Activated naive CD4-positive, alpha-beta T cell treated with anti-CD3 and anti-CD28 coated beads for 36 hours (primary cell): ENCODE results near the gene NDUFS8. TPM values are rescaled to one million over a fixed set of nuclear protein-coding genes. Genes with fewer than 3 reads are reported as not detected.

Experiments used
- CTCF ChIA-PET: fragments of 350-600 bp; sonication (Branson Sonifier 250); formaldehyde crosslinking; loops from one replicate; lab custom pipeline; 2021; ENCODE audit warnings: antibody characterized with exemption; lab: Charles Lee
- DNase-seq: peaks from one replicate; pipeline ENCODE4 v3.0.0-alpha.2; 2020
- H3K27ac Mint-ChIP-seq: one replicate; pipeline ENCODE4 v1.8.0; 2021; ENCODE audit warnings: mild to moderate bottlenecking, mixed read lengths
- H3K27me3 Mint-ChIP-seq: one replicate; pipeline ENCODE4 v1.8.0; 2021; ENCODE audit warnings: low read depth, mixed read lengths
- H3K36me3 Mint-ChIP-seq: one replicate; pipeline ENCODE4 v1.8.0; 2021; ENCODE audit warnings: low read depth, mixed read lengths
- H3K4me1 Mint-ChIP-seq: one replicate; pipeline ENCODE4 v1.8.0; 2021; ENCODE audit warnings: low read depth, mixed read lengths
- H3K4me3 Mint-ChIP-seq: one replicate; pipeline ENCODE4 v1.8.0; 2021; ENCODE audit warnings: mild to moderate bottlenecking, moderate library complexity, mixed read lengths
- H3K9me3 Mint-ChIP-seq: one replicate; pipeline ENCODE4 v1.8.0; 2021; ENCODE audit warnings: mixed read lengths
- intact Hi-C: fragments of 100-400 bp; cut with micrococcal nuclease; formaldehyde crosslinking; loops from one replicate; pipeline ENCODE4 v1.15.1; 2023
- total RNA-seq, 2 experiments: library from RNA; stranded (reverse); gene quantifications; one replicate each; pipeline ENCODE4 v1.2.3, GENCODE V29; 2021

Gene NDUFS8
- total RNA-seq, 2 experiments from 2014 or later: 142 to 162 TPM

DNA sequence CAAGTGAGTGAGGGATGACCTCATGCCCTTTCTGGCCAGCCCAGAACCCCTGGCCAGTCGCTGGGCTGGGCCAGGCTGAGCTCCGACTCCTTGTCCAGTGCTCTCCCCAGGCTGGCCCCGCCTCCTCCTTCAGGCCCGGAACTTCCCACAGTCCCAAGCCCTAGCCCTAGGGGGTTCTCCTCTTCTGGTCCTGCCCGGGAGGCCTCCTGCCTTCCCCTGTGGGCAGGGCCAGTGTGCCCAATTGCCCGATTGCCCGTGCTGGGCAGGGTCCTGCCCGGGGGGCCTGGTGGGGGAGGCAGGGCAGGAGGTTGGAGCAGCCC, 12.5 kb downstream of the NDUFS8 start:
- H3K36me3 Mint-ChIP-seq: peaks cover 7% of the 10 kb centered on the region
- intact Hi-C loops: loop anchor here (5.0 kb wide), 1 partner anchor 36 kb away; no protein-coding TSS in a partner anchor
- DNase-seq: no peak

DNA sequence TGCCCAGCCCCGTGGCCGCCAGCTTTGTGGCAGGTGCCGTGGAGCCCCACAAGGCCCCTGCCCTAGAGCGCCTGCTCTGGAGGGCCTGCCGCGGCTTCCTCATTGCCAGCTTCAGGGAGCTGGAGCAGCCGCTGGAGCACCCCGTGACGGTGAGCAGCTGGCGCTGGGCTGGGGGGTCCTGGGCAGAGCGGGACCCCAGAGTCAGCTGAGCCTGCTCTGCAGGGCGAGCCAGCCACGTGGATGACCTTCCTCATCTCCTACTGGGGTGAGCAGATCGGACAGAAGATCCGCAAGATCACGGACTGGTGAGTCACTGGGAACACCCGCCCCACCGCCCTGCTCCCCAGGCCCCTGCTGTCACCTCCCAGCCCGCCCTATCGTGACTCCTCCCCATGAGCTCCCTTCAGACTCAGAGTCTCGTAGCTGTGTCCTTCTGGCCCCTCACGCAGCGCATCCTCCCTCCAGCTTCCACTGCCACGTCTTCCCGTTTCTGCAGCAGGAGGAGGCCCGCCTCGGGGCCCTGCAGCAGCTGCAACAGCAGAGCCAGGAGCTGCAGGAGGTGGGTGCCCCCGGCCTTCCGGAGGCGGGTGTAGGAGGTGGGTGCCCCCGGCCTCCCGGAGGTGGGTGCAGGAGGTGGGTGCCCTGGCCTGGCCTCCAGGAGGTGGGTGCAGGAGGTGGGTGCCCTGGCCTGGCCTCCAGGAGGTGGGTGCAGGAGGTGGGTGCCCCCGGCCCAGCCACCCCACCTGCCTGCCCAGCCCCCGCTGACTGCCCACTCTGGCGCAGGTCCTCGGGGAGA, 13.1 kb downstream of the NDUFS8 start:
- DNase-seq: no peak
- H3K4me3 Mint-ChIP-seq: no peak overlapping the region
- H3K36me3 Mint-ChIP-seq: peaks cover 7% of the 10 kb centered on the region
- intact Hi-C loops: loop anchor here (5.0 kb wide), 1 partner anchor 36 kb away; no protein-coding TSS in a partner anchor
- H3K27me3 Mint-ChIP-seq: no peaks in the 10 kb centered on the region
- CTCF ChIA-PET: no interaction called here
- H3K9me3 Mint-ChIP-seq: no peaks in the 10 kb centered on the region
- no peak overlapping the region for H3K27ac Mint-ChIP-seq
- peaks cover 12% of the 10 kb centered on the region for H3K4me1 Mint-ChIP-seq

More for the DNA sequence above, 12.5 kb downstream of the NDUFS8 start:
- Mint-ChIP-seq H3K27ac (no peak overlapping the region), H3K27me3 (no peaks in the 10 kb centered on the region), H3K4me3 (no peak overlapping the region), H3K9me3 (no peaks in the 10 kb centered on the region), H3K4me1 (peaks cover 13% of the 10 kb centered on the region)
- CTCF ChIA-PET: no interaction called here

DNA sequence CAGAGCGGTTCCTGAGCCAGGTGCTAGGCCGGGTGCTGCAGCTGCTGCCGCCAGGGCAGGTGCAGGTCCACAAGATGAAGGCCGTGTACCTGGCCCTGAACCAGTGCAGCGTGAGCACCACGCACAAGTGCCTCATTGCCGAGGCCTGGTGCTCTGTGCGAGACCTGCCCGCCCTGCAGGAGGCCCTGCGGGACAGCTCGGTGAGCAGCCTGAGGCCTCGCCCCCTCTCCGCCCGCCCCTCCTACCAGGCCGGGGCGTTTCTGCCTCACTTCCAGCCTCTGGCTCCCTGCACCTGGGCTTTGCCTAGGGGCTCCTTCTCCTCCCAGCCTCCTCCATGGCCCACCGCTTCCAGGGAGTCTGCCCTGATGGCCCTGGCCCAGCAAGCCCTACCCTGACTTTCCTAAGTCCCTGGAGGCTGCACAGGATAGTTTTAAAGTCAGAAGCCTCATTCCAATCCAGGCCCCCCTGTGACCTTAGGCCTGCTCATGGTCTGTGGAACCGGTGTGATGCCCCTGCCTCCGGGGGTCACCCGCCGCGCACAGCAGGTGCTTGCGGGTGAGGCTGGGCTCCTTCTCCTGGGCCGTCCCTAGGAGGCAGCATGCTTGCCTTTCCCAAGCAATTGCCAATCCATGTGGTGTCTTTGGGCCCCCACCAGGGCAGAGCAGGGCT, 13.8 kb downstream of the NDUFS8 start:
- Mint-ChIP-seq H3K27ac (no peak overlapping the region), H3K4me1 (peaks cover 11% of the 10 kb centered on the region), H3K27me3 (no peaks in the 10 kb centered on the region), H3K9me3 (no peaks in the 10 kb centered on the region), H3K4me3 (no peak overlapping the region), H3K36me3 (peaks cover 7% of the 10 kb centered on the region)
- intact Hi-C loops: loop anchor here (5.0 kb wide), 1 partner anchor 37 kb away; no protein-coding TSS in a partner anchor
- no peak for DNase-seq
- CTCF ChIA-PET: no interaction called here

DNA sequence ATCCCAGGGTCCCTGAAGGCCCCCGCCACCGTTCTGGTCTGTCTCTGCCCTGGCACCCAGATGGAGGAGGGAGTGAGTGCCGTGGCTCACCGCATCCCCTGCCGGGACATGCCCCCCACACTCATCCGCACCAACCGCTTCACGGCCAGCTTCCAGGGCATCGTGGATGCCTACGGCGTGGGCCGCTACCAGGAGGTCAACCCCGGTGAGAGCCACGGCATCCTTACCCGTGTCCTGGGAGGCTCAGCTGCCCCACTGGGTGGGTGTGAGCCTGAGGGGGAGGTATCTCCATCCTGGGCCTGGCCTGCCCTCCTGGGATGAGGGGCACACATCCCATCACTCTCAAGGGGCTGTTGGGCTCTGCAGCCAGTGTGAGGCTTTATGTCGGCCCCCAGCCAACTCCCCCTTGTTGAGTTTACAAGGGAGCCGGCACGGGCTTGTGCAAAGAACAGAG, 14.4 kb downstream of the NDUFS8 start:
- H3K4me1 Mint-ChIP-seq: peaks cover 11% of the 10 kb centered on the region
- H3K27me3 Mint-ChIP-seq: no peaks in the 10 kb centered on the region
- intact Hi-C loops: loop anchor here (5.0 kb wide), 1 partner anchor 38 kb away; no protein-coding TSS in a partner anchor
- DNase-seq: no peak
- no peak overlapping the region for H3K4me3 Mint-ChIP-seq
- CTCF ChIA-PET: no interaction called here
- H3K36me3 Mint-ChIP-seq: peaks cover 5% of the 10 kb centered on the region
- no peaks in the 10 kb centered on the region for H3K9me3 Mint-ChIP-seq
- no peak overlapping the region for H3K27ac Mint-ChIP-seq

DNA sequence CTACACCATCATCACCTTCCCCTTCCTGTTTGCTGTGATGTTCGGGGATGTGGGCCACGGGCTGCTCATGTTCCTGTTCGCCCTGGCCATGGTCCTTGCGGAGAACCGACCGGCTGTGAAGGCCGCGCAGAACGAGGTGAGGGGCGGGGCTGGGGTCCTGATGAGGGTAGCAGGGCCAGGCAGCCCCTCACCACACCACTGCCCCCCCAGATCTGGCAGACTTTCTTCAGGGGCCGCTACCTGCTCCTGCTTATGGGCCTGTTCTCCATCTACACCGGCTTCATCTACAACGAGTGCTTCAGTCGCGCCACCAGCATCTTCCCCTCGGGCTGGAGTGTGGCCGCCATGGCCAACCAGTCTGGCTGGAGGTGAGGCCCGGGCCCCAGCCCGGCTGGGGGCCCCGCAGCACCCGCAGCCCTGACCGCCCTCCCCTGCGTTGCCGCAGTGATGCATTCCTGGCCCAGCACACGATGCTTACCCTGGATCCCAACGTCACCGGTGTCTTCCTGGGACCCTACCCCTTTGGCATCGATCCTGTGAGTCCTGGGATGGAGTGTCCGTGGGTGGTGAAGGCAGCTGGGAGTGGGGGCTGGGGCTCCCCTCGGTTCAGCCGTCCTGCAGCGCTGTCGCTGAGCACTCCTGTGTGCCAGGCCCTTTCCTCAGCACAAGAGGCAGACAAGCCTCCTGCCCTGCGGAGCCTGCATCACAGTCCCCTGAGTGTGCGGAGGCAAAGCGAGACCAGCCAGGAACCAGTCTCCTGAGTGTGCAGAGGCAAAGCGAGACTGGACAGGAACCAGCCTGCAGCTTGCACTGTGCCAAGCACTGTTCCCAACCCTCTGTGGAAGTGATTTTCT, 17.2 kb downstream of the NDUFS8 start:
- intact Hi-C loops: no loop called here

DNA sequence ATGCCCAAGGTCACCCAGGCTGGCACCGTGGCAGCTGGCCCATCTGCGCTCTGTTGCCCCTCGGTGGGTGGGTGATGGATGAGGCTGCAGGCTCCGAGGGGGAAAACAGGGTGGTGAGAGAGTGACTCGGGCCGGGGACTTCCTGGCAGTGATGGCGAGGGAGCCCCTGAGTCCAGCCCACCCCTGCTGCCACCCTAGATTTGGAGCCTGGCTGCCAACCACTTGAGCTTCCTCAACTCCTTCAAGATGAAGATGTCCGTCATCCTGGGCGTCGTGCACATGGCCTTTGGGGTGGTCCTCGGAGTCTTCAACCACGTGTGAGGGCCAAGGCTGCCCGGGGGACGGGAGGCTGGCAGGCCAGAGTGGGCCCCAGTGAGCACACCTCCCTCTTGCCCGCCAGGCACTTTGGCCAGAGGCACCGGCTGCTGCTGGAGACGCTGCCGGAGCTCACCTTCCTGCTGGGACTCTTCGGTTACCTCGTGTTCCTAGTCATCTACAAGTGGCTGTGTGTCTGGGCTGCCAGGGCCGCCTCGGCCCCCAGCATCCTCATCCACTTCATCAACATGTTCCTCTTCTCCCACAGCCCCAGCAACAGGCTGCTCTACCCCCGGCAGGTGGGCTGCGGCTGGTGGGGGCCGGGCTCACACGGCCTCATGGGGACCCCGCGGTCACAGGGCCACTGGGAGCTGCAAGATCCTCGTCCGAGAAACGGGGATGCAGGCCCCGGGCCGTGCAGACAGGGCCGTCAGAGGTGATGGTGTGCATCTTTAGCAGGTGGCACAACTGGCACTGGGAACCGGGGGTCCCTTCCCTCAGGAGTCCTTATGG, 18.4 kb downstream of the NDUFS8 start:
- no peaks in the 10 kb centered on the region for H3K4me1 Mint-ChIP-seq
- intact Hi-C loops: no loop called here
- H3K4me3 Mint-ChIP-seq: no peak overlapping the region
- no peaks in the 10 kb centered on the region for H3K27me3 Mint-ChIP-seq
- H3K27ac Mint-ChIP-seq: no peak overlapping the region
- CTCF ChIA-PET: no interaction called here
- no peaks in the 10 kb centered on the region for H3K9me3 Mint-ChIP-seq
- peaks cover 6% of the 10 kb centered on the region for H3K36me3 Mint-ChIP-seq
- no peak for DNase-seq

More for the DNA sequence above, 17.2 kb downstream of the NDUFS8 start:
- H3K27me3 Mint-ChIP-seq: no peaks in the 10 kb centered on the region
- CTCF ChIA-PET: no interaction called here
- no peak overlapping the region for H3K27ac Mint-ChIP-seq
- H3K36me3 Mint-ChIP-seq: peaks cover 6% of the 10 kb centered on the region
- no peaks in the 10 kb centered on the region for H3K4me1 Mint-ChIP-seq
- no peak for DNase-seq
- H3K4me3 Mint-ChIP-seq: no peak overlapping the region
- no peaks in the 10 kb centered on the region for H3K9me3 Mint-ChIP-seq

DNA sequence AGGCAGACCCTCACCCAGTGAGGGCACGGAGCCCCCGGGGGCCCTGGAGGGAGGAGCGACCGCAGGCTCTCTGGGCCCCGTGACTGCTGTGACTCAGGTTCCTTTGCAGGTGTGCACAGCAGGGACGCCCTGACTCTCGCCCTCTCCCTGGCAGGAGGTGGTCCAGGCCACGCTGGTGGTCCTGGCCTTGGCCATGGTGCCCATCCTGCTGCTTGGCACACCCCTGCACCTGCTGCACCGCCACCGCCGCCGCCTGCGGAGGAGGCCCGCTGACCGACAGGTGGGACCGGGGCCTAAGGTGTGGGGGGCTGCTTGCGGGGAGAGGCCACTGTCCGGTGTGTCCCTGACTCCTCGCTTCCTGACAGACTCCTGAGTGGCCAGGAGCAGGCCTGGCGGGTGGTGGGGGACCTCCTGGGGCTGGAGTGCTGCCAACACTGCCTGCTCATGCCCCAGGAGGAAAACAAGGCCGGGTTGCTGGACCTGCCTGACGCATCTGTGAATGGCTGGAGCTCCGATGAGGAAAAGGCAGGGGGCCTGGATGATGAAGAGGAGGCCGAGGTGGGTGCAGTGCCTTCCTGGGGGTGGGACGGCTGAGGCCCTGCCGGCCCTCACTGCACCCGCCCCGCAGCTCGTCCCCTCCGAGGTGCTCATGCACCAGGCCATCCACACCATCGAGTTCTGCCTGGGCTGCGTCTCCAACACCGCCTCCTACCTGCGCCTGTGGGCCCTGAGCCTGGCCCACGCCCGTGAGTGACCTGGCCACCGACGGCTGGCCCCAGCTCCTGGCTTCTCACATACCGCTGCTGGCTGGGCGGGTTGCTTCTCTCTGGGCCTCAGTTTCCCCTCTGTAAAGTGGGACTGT, 19.3 kb downstream of the NDUFS8 start:
- H3K27me3 Mint-ChIP-seq: no peaks in the 10 kb centered on the region
- H3K27ac Mint-ChIP-seq: no peak overlapping the region
- H3K4me3 Mint-ChIP-seq: no peak overlapping the region
- DNase-seq: no peak
- no peaks in the 10 kb centered on the region for H3K9me3 Mint-ChIP-seq
- intact Hi-C loops: no loop called here
- peaks cover 5% of the 10 kb centered on the region for H3K36me3 Mint-ChIP-seq
- H3K4me1 Mint-ChIP-seq: no peaks in the 10 kb centered on the region
- CTCF ChIA-PET: no interaction called here

DNA sequence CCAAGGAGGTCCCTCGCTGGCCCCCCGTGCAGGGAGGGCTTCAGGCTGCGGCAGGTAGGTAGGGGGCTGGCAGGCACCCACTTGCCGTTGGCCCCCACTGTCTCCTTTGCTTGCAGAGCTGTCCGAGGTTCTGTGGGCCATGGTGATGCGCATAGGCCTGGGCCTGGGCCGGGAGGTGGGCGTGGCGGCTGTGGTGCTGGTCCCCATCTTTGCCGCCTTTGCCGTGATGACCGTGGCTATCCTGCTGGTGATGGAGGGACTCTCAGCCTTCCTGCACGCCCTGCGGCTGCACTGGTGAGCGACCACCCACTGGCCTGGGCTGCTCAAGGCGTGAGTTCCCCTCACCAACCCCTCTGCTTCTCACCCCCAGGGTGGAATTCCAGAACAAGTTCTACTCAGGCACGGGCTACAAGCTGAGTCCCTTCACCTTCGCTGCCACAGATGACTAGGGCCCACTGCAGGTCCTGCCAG, 19.9 kb downstream of the NDUFS8 start:
- no peak for DNase-seq
- H3K27ac Mint-ChIP-seq: no peak overlapping the region
- H3K27me3 Mint-ChIP-seq: no peaks in the 10 kb centered on the region
- CTCF ChIA-PET: no interaction called here
- peaks cover 5% of the 10 kb centered on the region for H3K36me3 Mint-ChIP-seq
- H3K9me3 Mint-ChIP-seq: no peaks in the 10 kb centered on the region
- H3K4me3 Mint-ChIP-seq: no peak overlapping the region
- no peaks in the 10 kb centered on the region for H3K4me1 Mint-ChIP-seq
- intact Hi-C loops: no loop called here

DNA sequence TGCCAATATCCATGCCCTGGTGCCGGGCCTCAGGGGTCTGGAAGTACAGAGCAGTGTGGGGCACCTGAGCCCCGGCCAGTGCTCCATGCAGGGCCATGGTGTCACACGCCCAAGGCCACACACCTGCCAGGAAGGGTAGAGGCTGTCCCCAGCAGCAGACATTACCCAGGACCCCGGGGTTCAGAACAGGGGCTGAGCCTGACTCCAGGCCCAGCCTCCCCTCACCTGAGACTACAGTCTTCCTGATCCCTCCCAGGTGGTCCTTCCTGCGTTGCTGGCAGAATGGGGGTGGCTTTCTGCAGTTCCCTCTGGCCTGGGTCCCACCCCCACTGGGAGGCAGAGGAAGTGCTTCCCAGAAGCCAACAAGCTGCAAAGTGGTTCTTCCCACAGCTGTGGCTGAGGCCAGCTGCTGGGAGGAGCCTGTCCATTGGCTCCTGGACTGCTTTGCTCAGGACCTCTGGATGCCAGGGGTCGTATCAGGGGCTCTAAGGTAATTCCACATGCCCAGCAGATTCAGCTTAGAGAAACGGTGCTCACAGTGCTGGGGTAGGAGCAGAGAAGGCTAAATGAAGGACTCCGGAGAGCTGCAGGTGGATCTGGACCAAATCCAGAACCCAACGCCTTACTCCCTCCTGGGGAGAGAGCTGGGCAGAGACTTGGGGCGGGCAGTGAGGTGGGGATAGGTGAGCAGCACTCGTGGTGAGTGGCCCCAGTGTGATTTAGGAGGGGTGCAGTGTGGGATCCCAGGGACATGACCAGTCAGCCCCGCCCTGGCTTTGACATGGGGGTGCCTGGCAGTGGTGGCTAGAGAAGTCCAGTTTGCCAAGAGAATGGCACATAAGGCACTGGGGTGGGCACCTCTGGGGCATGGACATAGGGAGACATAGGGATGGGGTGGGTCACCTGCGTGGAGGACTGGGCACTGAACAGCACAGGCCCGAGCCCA, 21.0 kb downstream of the NDUFS8 start:
- CTCF ChIA-PET: no interaction called here
- DNase-seq: no peak
- Mint-ChIP-seq H3K27me3 (no peaks in the 10 kb centered on the region), H3K9me3 (no peaks in the 10 kb centered on the region), H3K4me3 (no peak overlapping the region), H3K36me3 (peaks cover 3% of the 10 kb centered on the region), H3K4me1 (no peaks in the 10 kb centered on the region), H3K27ac (no peak overlapping the region)
- intact Hi-C loops: no loop called here

DNA sequence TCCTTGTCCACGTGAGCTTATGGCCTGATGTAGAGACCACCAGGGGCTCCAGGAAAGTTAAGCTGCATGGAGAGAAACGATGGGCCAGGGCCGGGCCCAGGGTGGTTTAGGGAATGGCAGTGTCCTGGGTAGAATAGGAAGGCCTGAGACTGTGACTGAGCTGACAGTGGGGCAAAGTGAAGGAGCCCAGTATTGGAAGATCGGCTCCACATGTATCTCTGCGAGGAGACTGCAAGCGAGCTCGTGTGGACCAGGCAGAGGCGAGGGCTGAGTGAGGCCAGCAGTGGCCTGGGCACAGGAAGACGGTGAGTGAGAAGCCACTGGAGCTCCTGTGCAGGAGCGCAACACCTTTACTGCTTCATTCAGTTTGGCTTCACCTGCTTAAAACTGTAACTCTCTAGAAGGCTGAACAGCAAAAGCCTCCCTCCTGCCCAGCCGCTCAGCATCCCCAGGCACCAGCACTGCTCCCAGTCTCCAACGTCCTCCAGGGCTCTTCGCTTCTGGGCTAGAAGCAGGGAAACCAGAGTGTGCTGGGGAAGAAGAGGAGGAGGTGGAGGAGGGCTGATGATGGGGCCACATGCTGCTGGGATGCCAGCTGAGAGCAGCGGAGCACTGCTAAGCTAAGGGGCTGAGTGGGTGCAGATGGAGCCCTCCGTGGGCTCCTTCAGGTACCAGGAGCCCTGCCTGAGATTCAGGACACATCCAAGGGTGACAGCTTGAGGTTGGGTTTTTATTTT, 21.8 kb downstream of the NDUFS8 start:
- no peak for DNase-seq
- H3K27me3 Mint-ChIP-seq: no peaks in the 10 kb centered on the region
- H3K27ac Mint-ChIP-seq: no peak overlapping the region
- H3K4me3 Mint-ChIP-seq: no peak overlapping the region
- H3K9me3 Mint-ChIP-seq: no peaks in the 10 kb centered on the region
- H3K4me1 Mint-ChIP-seq: no peaks in the 10 kb centered on the region
- intact Hi-C loops: no loop called here
- CTCF ChIA-PET: no interaction called here
- H3K36me3 Mint-ChIP-seq: peaks cover 3% of the 10 kb centered on the region
